ENCODE results near the gene YIF1B.
"Not testable (repeated sequence)": the region's sequence is repeated elsewhere in the genome, so short reads cannot be mapped to it uniquely, and the experiment has no call there.

Gene YIF1B

GRCh38 chr19:38351865-38352395, 36.2 kb upstream of the YIF1B start:
- DNase-seq (ENCODE audit: low read depth), result no peak
- no peak for TF ChIP-seq MYC (IDR thresholded peaks at IDR 0.05; ENCODE audit: low read depth, low read length)
- TF ChIP-seq CTCF (IDR thresholded peaks at IDR 0.05; ENCODE audit: low read depth, low read length), result no peak
- no peak for TF ChIP-seq POLR2A (IDR thresholded peaks at IDR 0.05; ENCODE audit: extremely low read depth, insufficient read length)
- no peak for TF ChIP-seq MAX (IDR thresholded peaks at IDR 0.05; ENCODE audit: low read depth, low read length)

GRCh38 chr19:38350883-38351282, 35.1 kb upstream of the YIF1B start:
- TF ChIP-seq MAX (IDR thresholded peaks at IDR 0.05; ENCODE audit: low read depth, low read length) (no peak), CTCF (IDR thresholded peaks at IDR 0.05; ENCODE audit: low read depth, low read length) (no peak), MYC (IDR thresholded peaks at IDR 0.05; ENCODE audit: low read depth, low read length) (no peak), POLR2A (IDR thresholded peaks at IDR 0.05; ENCODE audit: extremely low read depth, insufficient read length) (no peak)

More at GRCh38 chr19:38351865-38352395, 36.2 kb upstream of the YIF1B start:
- H3K4me3 ChIP-seq (ENCODE audit: low read depth, low read length), result no peak overlapping the region

GRCh38 chr19:38346837-38347236, 31.1 kb upstream of the YIF1B start:
- no peak overlapping the region for H3K4me3 ChIP-seq (ENCODE audit: low read depth, low read length)
- TF ChIP-seq POLR2A (IDR thresholded peaks at IDR 0.05; ENCODE audit: extremely low read depth, insufficient read length) (no peak), MAX (IDR thresholded peaks at IDR 0.05; ENCODE audit: low read depth, low read length) (no peak), MYC (IDR thresholded peaks at IDR 0.05; ENCODE audit: low read depth, low read length) (no peak), CTCF (IDR thresholded peaks at IDR 0.05; ENCODE audit: low read depth, low read length) (no peak)
- no peak for DNase-seq (ENCODE audit: low read depth)

More at GRCh38 chr19:38350883-38351282, 35.1 kb upstream of the YIF1B start:
- H3K4me3 ChIP-seq (ENCODE audit: low read depth, low read length), result no peak overlapping the region
- DNase-seq (ENCODE audit: low read depth), result no peak

GRCh38 chr19:38340927-38341326, 25.2 kb upstream of the YIF1B start:
- TF ChIP-seq POLR2A (IDR thresholded peaks at IDR 0.05; ENCODE audit: extremely low read depth, insufficient read length), result no peak
- TF ChIP-seq CTCF (IDR thresholded peaks at IDR 0.05; ENCODE audit: low read depth, low read length), result no peak
- TF ChIP-seq MAX (IDR thresholded peaks at IDR 0.05; ENCODE audit: low read depth, low read length), result no peak
- TF ChIP-seq MYC (IDR thresholded peaks at IDR 0.05; ENCODE audit: low read depth, low read length), result no peak
- DNase-seq (ENCODE audit: low read depth), result no peak
- no peak overlapping the region for H3K4me3 ChIP-seq (ENCODE audit: low read depth, low read length)

GRCh38 chr19:38339011-38339410, 23.3 kb upstream of the YIF1B start:
- H3K4me3 ChIP-seq (ENCODE audit: low read depth, low read length); DNase-seq (ENCODE audit: low read depth): not testable (repeated sequence)

- H3K4me3 ChIP-seq (ENCODE audit: low read depth, low read length), result no peak overlapping the region
- TF ChIP-seq MAX (IDR thresholded peaks at IDR 0.05; ENCODE audit: low read depth, low read length) (no peak), POLR2A (IDR thresholded peaks at IDR 0.05; ENCODE audit: extremely low read depth, insufficient read length) (no peak), MYC (IDR thresholded peaks at IDR 0.05; ENCODE audit: low read depth, low read length) (no peak)
- DNase-seq (ENCODE audit: low read depth), result no peak
Measured at GRCh38 chr19:38337360-38337653, 21.6 kb upstream of the YIF1B start.
